ENCODE results near the gene FCN1.
"Not testable (repeated sequence)": the region's sequence is repeated elsewhere in the genome, so short reads cannot be mapped to it uniquely, and the experiment has no call there.

The FCN1 gene

DNA sequence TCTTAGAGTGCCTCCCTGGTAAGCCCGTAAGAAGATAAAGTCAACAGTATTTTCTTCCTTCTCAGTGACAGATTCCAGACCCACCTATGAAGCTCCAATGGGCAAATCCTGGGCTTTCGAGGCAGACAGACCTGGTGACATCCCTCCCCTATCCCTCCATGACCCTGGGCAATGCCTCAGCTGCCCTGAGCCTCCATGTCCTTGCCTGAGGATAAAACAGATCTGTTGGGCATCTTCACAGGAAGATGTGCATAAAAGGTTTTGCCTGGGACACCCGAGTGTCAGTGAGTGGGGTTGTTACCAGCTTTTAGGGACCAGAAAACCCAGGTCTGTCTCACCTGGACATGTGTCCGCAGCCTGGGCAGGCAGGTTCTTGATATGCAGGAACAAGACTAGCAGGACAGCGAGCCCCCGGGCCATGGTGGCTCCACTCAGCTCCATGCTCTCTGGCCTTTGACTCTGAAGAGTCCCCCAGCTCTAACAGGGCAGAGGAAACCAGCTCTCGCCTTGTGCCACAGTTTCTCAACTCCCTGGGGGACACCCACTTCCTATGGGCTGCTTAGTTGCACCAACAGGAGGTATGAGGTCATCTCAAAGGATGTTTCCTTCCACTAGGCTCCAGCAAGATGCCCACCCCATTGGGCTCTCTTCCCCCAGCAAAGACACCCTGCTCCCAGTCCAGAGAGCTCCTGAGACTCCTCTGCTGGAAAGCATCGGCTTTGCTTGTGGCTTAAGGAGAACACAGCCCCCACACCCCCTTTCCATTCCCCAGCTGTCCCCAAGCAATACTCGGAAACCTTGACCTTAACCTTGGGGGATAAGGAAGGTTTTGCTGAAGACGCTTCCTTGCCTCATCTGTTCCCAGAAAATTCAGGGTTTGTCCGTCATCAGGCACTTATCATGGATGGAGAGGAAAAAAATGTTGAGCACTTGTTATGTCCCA is at the start of gene FCN1:
Gene FCN1 (minus strand): TSS at position 482 of the 943 bp plus-strand sequence. CDS start 41 bp downstream, at position 441.
- peak; percentile 72 for DNase-seq

DNA sequence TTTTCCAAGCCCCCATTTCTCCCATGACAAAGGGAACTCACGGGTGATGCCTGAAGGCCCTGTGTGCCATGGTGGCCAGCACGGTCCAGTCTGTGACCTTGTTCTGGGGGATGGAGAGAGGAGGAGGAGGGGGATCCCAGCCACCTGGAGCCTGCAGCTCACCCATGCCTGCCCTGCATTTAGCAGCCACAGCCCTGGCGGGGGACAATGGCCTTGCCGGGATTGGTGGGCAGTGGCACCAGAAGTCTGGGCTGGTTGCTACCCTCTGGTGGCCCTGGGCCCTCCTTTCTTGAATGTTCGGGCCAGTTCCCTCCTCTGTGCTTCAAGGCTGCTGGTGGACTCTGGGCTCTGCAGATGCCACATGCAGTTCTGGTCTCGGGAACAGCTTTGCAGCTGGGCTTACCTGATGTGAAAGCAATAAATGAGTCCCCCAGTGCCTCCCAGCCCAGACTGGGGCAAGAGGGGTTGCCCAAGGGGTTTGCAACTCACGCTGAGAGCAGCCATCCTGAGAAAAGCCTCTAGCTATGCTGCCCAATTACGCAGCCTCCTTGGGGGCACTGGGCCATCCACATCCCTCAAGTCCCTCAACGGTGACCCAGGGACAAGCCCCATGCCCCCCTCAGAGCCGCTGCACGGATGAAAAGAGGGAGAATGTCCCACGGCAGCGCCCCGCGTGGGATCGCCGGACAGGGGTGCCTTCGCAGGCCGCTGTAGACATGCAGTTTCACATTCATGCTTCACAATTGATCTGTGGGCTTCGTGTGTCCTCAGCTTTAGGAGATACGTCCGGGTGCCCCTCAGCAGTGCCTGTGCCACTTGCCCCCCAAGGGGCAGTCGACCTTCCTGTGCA is 49.2 kb upstream of the FCN1 start:
- DNase-seq: no peak

DNA sequence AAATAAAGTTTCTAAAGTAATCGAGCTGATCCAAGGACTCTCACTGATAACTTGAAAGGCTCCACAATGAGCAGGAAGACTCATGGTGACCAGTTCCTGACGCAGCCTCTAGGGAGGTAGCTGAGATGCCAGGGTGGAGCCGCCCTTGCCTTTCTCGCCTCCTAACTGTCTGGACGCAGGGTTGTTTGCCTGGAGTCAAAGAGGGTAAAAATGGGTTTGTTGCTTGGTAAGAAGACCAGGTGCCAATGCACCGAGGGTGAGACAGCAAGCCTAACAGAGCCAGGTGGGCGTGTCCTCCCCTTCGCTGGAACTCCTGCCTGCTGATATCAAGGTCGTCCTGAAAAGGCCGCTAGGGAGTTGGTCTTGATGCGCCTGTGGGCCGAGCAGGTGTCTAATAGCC is 48.6 kb upstream of the FCN1 start:
- DNase-seq: no peak

DNA sequence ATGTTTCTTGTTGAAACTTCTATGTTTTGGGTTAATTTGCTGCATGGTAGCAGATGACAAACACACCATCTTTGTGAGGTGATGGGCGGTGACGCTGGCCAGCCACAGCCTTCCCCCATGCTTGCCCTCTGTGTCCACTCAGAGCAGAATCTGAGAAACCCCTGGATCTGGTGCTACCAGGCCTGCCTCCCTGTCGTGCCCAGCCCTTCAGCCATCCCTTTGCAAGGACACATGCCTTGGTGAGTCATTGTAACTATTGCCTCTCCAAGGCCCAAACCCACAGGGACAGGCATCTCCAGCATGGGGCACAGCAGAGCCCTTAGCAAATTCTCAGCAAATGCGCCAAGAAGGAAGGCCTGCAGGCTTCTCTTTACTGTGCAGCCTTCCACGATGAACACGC is 48.1 kb upstream of the FCN1 start:
- no peak for DNase-seq

DNA sequence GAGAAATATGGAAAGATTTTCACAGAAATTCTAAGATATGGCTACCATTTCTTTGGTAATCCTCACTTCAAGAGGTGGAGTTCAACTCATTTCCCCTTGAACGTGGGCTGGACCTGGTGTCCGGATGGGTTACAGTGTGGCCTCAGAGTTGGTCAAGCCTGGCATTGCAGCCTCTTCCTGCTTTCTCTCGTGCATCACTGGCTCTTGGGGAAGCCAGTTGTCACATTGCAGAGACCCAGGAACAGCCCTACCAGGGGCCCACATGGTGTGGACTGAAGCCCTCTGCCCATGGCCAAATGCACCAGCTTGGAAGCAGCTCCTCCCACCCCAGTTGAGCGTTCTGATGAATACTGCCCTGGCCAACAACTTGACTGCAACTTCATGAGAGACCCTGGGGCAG is 47.7 kb upstream of the FCN1 start:
- no peak for DNase-seq

DNA sequence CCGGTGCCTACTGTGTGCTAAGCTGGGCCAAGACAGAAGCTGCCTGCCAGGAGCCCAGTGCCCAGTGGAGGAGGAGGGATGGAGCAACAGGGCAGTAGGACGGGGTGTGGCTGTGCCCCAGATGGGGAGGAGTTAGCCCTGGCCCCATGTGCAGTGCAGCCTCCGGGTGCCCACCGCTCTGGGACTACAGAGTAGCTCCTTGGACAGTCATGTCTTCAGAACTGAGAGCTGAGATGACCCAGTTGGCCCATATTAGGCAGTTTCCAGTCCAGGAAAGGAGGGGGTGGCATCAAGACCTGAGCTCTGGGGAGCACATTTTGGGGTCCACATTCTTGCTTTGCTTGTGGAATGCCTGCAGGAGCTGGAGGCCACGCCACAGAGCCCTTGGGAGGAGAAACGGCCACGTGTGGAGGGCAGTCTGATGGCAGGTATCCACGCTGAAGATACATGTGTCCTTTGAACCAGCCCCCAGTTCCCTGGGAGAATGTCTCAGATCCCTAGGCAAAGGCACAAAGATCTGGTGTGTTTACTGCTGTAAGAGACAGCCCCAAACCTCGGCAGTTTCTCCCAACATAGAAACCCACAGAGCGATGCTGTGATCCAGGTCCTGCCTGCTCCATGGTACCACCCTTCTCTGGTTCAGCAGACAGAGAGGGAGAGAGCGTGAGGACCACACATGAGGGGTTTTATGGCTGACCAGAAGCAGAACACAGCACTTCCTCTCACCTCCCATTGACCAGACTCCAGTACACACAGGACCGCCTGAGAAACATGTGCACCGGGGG is 46.8 kb upstream of the FCN1 start:
- no peak for DNase-seq

DNA sequence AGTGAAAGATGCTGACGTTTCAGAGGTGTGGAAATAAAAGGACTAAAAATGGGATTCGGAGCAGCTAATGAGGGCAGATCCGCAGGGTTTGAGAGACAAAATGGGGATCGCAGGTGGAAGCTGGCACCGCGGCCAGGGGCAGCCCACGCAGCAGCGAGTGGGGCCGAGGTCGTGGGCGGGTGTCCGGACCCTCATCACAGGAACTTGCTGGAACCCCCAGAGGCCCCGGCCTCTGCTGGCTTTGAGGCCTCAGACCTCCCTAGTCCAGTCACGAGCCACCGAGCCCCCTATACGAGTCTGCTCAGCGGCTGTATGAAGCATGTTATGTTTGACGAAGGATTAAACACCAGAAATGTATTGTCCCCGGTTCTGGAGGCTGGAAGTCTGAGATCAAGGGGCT is 45.8 kb upstream of the FCN1 start:
- no peak for DNase-seq

DNA sequence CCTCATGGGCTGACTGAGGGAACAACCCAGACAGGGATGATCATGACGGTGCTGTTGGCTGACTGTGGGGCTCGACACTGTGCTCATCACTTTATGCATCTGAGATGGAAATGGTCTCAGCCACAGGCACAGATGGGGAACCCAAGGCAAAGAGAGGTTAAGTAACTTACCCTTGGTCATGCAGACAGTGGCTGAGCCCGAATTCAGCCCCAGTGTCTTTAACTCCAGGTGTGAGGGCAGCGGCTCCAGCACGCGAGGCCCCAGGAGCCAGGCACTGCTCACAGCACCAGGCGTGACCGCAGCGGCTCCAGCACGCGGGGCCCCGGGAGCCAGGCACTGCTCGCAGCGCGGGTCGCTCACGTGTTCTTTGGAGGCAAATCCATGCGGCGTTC is 45.3 kb upstream of the FCN1 start:
- DNase-seq: no peak

DNA sequence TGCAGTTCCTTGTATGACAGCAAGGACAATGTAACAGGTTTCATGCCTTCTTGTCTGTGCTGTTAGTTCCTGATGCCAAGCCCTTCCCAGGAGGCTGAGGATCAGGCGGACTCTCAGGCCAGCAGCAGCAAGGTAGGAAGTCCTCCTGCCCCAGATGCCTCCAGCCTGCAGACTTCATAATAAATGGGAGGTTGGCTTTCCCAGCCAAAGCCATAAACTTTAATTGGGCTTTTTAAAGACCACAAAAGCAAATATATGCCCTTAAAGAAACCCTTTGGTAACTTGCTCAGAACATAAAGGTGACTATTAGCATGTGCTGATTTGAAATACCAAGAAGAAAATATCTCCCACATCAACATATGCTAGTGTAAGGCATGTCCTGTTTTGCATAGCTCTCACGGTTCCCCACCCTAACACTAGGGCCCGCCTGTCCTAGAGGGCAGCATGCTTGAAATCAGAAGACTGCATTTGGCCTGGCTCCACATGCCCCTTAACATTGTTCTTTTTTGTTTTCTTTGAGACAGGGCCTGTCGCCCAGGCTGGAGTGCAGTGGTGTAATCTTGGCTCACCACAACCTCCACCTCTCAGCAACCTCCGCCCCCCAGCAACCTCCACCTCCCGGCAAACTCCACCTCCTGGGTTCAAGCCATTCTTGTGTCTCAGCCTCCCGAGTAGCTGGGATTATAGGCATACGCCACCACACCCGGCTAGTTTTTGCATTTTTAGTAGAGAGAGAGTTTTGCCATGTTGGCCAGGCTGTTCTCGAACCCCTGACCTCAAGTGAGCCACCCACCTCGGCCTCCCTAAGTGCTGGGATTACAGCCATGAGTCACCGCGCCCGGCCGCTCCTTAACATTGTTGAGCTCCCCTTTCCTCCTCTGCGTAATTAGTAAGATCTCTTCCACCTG is 44.6 kb upstream of the FCN1 start:
- no peak for DNase-seq

DNA sequence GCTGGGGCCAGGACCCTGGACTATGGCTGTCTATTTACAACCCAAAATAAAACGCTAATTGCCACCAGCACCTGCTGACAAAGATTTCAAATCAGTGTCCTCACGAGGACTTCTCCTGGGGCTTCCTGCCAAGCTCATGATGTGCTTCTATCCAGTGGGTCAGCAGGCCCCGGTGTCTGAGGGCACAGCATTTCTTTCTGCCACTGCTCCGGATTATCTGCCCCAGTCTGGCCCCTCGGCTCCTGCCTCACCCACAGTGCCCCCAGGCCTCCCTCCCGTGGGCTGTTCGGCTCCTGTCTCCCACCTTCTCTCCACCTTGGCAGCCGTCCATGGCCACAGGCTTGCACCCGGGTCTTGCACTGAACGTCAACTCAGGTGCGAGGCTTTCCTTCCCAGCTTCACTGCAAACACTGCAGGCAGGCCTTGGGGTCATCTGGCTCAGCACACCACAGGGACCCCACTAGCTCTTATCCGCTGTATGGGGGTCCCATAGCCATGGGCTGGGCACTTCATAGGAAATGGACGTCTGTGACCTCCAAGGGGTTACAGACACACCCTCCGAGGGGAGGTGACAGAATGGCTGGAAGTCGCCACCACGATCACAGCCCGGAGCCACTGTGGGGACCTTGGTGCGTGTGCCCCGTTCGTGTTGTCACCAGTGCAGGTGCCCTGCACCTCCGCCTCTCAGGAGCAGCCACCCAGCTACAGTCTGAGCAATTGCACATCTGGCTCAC is 43.8 kb upstream of the FCN1 start:
- no peak for DNase-seq

DNA sequence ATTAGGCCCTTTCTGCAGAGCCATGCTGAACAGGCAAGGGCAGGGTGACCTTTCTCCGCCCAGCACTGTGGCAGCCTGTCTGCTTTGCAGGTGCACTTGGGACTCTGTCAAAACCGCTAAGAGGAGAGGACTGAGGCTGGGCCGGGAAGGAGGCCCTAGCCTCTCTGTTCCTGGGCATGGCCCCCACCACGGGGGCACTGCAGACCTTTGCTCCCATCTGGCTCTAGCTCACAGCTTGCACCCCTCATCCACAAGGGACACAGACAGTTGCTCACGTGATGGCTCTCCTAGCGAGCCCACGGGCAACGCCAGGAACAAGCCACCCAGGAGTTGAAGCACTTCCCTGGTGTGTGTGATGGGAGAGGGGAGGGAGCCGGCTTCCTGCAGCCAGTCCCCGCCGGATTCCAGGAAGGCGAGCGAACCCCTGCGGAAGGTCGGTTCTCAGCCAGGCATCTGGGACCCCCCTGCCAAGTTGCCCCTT is 43.0 kb upstream of the FCN1 start:
- DNase-seq: no peak

DNA sequence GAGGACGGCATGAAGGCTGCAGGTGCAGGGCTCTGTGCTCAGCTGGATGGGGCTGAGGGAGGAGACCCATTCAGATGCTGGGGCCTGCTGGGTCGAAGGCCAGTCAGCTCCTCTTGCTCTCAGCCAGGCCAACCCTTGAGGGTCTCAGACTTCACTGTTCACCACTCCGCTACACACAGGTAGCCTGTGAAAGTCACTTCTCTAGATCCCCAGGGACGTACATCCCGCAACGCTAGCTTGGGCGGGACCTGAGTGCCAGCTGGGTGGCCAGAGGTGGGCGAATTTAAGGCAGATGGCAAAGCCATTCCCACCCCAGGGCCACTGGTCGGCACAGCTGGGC is 42.2 kb upstream of the FCN1 start:
- no peak for DNase-seq

DNA sequence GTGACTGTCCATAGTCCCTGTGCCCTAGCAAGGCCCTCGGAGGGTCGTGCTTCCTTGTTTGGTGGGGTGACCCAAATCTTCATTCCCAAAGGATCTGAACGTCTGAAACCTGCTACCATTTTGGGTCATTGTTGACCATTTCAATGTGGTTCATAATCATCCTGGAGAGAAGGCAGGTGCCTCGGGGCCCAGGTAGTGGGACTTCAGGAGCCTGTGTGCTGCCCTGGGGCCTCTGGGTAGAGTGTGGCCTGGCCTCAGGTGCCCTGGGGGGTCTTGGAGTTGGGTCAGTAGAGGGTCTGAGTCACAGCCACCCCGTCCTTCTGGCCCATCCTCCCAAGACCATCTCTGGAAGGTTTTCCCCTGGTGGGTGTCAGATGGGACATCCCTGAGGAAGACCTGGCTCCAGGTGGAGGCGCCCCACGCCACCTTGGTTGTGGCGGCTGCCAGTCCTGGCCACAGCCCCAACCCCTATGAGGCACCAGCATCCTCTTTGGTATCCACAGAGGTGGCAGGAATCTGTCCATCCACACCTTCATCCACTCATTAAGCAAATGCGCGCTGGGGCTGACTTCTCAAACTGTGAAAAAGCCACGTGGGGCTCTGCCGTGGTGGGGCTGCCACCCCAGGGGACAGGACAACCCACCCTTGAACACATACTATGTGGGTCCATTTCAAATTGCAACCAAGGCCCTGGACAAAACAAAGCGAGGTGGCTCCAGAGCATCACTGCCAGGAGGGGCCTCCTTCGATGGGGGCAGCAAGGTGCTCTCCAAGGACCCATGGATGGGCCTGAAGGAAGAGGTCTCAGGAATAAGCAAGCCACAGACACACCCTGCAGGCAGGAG is 41.6 kb upstream of the FCN1 start:
- DNase-seq: no peak

DNA sequence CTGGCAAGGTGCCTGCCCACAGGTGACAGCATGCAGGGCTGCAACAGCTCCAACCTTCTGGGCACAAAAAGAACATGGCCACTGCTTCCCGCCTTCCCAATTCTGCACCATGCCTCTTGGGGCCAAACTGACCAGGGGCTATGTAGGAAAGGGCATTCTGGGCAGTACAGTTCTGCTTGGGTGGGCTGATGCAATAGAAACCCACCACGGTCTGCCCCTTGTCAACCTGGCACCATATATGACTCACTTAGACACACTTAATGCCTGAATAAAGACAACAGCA is 40.2 kb upstream of the FCN1 start:
- DNase-seq: no peak

DNA sequence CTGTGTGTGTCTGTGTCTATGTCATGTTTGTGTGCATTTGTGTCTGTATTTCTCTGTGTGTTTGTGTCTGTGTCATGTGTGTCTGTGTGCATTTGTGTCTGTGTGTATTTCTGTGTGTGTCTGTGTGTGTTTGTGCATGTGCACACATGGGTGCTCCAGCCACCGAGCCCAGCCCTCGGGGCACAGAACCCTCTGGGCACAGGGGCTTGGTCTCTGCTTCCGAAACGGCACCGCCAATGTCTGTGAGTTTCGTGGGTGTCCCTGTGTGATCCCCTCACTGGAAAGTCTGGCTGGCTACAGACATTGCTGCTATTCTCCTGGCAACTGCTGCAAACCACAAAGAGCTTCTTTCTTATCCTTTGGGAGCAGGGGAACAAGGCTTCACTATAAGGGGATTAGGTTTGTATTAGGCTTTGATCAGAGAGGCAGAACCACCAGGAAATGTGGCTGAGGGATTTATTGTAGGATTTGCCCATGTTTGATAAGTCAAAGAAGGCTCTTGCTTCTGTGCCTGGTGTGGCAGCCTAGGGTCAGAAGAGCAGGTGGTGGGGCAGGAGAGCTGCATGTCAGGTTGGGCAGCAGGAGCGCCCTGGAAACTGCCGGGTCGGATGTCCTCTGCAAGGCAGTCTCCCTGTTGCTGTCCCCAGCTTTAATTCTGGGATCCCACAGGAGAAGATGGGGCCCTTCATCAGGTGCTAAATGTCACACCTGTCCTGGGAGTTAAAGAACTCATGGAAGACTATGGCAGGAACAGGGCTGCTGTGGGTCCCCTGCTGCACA is 39.6 kb upstream of the FCN1 start:
- DNase-seq: peak; percentile 85

DNA sequence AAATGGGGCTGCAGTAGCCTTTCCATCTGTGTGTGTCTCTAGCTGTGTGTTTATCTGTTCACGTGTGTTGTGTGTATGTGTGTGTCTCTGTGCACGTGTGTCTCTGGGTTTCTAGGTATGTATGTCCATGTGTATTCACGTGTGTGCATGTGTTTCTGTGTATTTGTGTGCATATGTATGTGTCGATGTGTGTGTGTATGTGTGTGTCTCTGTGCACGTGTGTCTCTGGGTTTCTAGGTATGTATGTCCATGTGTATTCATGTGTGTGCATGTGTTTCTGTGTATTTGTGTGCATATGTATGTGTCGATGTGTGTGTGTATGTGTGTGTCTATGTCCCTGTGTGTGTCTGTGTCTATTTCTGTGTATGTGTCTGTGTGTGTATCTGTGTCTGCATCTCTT is 38.7 kb upstream of the FCN1 start:
- not testable (repeated sequence) for DNase-seq

DNA sequence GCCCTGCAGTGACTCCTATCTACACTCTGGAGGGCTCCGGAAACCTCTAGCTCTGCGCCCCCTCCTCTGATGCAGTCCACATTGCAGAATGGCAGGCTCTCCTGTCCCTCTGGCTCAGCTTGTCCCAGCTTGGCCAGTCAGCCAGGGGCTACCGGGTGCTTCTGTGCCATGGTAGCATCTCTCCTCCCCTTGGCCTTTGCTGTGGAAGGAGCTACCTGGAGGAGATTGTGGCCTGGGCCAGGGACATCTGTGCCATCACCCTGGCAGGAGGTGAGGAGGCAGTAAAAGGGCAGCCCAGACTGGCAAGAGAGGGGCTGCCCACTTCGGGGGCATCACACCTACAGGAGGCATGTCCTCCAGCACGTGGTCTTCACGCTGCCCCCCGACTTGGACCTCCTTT is 38.1 kb upstream of the FCN1 start:
- no peak for DNase-seq

DNA sequence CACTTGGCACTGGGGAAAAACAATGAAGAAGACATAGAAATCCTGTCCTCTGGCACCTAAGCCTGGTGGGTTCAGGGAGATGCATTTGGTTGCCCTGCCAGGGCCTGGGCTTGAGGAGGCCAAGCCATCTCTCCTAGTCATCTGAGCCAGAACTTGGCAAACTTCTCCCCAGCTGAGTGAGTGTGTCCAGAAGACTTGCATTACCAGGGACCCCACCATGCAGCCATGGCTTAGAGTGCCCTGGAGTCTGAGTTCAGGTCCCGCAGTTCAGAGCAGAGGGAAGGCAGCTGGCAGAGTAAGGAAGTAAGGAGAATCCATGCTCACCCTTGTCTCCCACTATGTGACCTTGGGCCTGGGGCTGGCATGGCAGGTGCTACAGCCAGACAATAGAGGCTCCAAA is 37.4 kb upstream of the FCN1 start:
- no peak for DNase-seq

DNA sequence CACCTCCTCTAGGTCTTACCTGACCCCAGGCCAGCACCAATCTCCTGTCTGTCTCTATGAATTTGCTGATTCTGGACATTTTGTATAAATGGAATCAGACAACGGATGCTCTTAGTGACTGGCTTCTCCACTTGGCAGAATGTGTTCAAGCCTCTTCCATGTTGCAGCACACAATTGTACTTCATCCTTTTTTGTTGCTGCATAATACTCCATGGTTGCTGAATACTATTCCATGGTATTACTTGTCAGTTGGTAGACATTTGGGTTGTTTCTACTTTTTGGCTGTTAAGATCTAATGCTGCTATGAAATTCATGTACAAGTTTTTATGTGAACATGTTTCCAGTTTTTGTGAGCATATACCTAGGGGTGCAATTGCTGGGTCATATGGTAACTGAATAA is 34.3 kb upstream of the FCN1 start:
- DNase-seq: no peak

DNA sequence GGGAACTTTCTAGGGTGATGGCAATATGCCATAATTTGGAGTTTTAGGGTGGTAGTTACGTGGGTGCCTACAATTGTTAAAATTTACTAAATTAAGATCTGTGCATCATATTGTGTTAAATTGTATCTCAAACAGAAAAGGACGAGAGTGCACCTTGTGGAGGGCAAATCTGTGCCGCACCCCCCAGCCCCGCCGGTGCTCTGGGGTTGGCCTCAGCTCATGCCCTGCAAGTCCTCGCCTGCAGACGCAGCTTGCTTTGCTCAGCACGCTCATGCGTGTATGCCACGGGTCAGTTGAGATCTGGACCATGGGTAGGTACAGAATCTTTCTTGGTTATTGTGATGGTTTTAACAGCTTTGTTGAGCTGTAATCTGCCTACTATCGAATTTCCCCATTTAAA is 33.7 kb upstream of the FCN1 start:
- no peak for DNase-seq
